Liver (tissue), 9 donors: Measurements from ENCODE around the gene SNX15. TPM values are rescaled to one million over a fixed set of nuclear protein-coding genes. Genes with fewer than 3 reads are reported as not detected.
A peak's percentile ranks its signal among the peaks of the same experiment; 100 is the strongest.

Experiments used
- DNase-seq: peaks from one replicate; pipeline ENCODE4 v3.0.0-alpha.2; 2017; ENCODE audit warnings: low spot score
- H3K27ac ChIP-seq, 2 donors: one replicate each; pipeline ENCODE4 v1.7.0; 2013; ENCODE audit warnings: inconsistent platforms in 2 of 2, low read length in 2 of 2, control low read depth in 1 of 2, low read depth in 1 of 2, mild to moderate bottlenecking in 1 of 2
- H3K27me3 ChIP-seq, 4 donors: one replicate each; pipeline versions ENCODE4 v1.6.1 to v1.7.0; 2013; ENCODE audit warnings: low read length in 3 of 4, inconsistent platforms in 1 of 4, mild to moderate bottlenecking in 1 of 4, moderate library complexity in 1 of 4; ENCODE audit not compliant: control insufficient read depth in 4 of 4, insufficient read depth in 4 of 4
- H3K36me3 ChIP-seq, 4 donors: one replicate each; pipeline versions ENCODE4 v1.6.1 to v1.7.0; 2013; ENCODE audit warnings: low read length in 3 of 4, mild to moderate bottlenecking in 3 of 4, low read depth in 1 of 4, moderate library complexity in 1 of 4; ENCODE audit not compliant: control insufficient read depth in 4 of 4, insufficient read depth in 3 of 4
- H3K4me1 ChIP-seq, 4 donors: one replicate each; pipeline versions ENCODE4 v1.6.1 to v1.7.0; 2013; ENCODE audit warnings: low read length in 3 of 4, mild to moderate bottlenecking in 3 of 4, moderate library complexity in 1 of 4; ENCODE audit not compliant: control insufficient read depth in 4 of 4, insufficient read depth in 4 of 4
- H3K4me3 ChIP-seq, 3 donors: one replicate each; pipeline versions ENCODE4 v1.6.1 to v1.7.0; 2013; ENCODE audit warnings: low read length in 3 of 3, control low read depth in 1 of 3, low read depth in 1 of 3, mild to moderate bottlenecking in 1 of 3
- H3K9ac ChIP-seq, 2 donors: one replicate each; pipeline ENCODE4 v1.7.0; 2013; ENCODE audit warnings: low read length in 2 of 2, mild to moderate bottlenecking in 2 of 2, moderate library complexity in 2 of 2, control low read depth in 1 of 2, low read depth in 1 of 2
- H3K9me3 ChIP-seq, 4 donors: one replicate each; pipeline versions ENCODE4 v1.6.1 to v1.7.0; 2013; ENCODE audit warnings: low read length in 3 of 4; ENCODE audit not compliant: control insufficient read depth in 4 of 4
- ATF3 ChIP-seq: IDR thresholded peaks from 2 replicates; pipeline ENCODE4 v1.6.1; 2016; ENCODE audit warnings: antibody characterized with exemption
- CTCF ChIP-seq: fragments of 150-350 bp; IDR thresholded peaks from 2 replicates; pipeline ENCODE4 v1.5.1; 2017; ENCODE audit warnings: improper control_type of control experiment, low read depth, low read length; ENCODE audit not compliant: missing input control
- EGR1 ChIP-seq, 2 donors: IDR thresholded peaks; 2 replicates each; pipeline ENCODE4 v1.6.1; 2016 to 2018; ENCODE audit warnings: antibody characterized with exemption in 2 of 2, low read depth in 2 of 2
- FOXA2 ChIP-seq: IDR thresholded peaks from 2 replicates; pipeline ENCODE4 v1.6.1; 2016; ENCODE audit warnings: antibody characterized with exemption
- HNF4A ChIP-seq, 2 donors: conservative IDR thresholded peaks; 2 replicates each; pipeline ENCODE4 v1.6.1; 2016; ENCODE audit warnings: antibody characterized with exemption in 2 of 2, mild to moderate bottlenecking in 2 of 2
- JUND ChIP-seq, 2 donors: IDR thresholded peaks; 2 replicates each; pipeline ENCODE4 v1.6.1; 2016; ENCODE audit warnings: antibody characterized with exemption in 2 of 2
- NR2F2 ChIP-seq: IDR thresholded peaks from 2 replicates; pipeline ENCODE4 v1.6.1; 2016; ENCODE audit warnings: antibody characterized with exemption
- RAD21 ChIP-seq, 2 donors: IDR thresholded peaks; 2 replicates each; pipeline ENCODE4 v1.6.1; 2016; ENCODE audit warnings: antibody characterized with exemption in 2 of 2, mild to moderate bottlenecking in 2 of 2
- REST ChIP-seq: IDR thresholded peaks from 2 replicates; pipeline ENCODE4 v1.6.1; 2016; ENCODE audit warnings: antibody characterized with exemption, mild to moderate bottlenecking
- SP1 ChIP-seq: IDR thresholded peaks from 2 replicates; pipeline ENCODE4 v1.6.1; 2018; ENCODE audit warnings: antibody characterized with exemption, mild to moderate bottlenecking
- TAF1 ChIP-seq: conservative IDR thresholded peaks from 2 replicates; pipeline ENCODE4 v1.6.1; 2016; ENCODE audit warnings: antibody characterized with exemption, mild to moderate bottlenecking
- YY1 ChIP-seq: IDR thresholded peaks from 2 replicates; pipeline ENCODE4 v1.6.1; 2016; ENCODE audit warnings: antibody characterized with exemption, mild to moderate bottlenecking
- WGBS: extraction: QIAGEN DNeasy Blood & Tissue Kit; methylation state at CpG from one replicate; pipeline ENCODE4 v1.1.7; 2013; 5-methylcytosine and 5-hydroxymethylcytosine counted together
- polyA plus RNA-seq, 2 donors: library from polyadenylated mRNA; stranded (reverse) in 1 of 2; unstranded in 1 of 2; fragments of 200-250 nt in 1 of 2; fragments of >200 nt in 1 of 2; fragmentation: Nextera tagmentation in 1 of 2; extraction: Ambion mirVana in 1 of 2; gene quantifications; one replicate each; pipeline versions ENCODE4 v1.2.1 to v1.2.3, GENCODE V29; 2013 to 2015
- total RNA-seq, 2 donors: library from RNA; depleted of rRNA; stranded (reverse); fragments of >200 nt; gene quantifications; one replicate each; pipeline ENCODE4 v1.2.3, GENCODE V29; 2014
- donor health status: healthy.
- donor health status: healthy.
- donor health status: healthy.
- donor health status: healthy.
- donor health status: healthy.

The SNX15 gene
- total and polyA plus RNA-seq, 4 donors = 4.5 to 7.2 (median 5.7) TPM

- Histone ChIP-seq H3K9ac (no peak overlapping the region), H3K36me3 (no peaks in the 10 kb centered on the region), H3K9me3 (no peaks in the 10 kb centered on the region), H3K4me3 (no peak overlapping the region), H3K27me3 (no peaks in the 10 kb centered on the region), H3K4me1 (peaks cover 0 to under 1% (median under 1%) of the 10 kb centered on the region in 4 donors), H3K27ac (no peak overlapping the region)
- 51% methylated on average over 3 of the region's 3 CpGs for WGBS
- peak; percentile 64 for DNase-seq
- TF ChIP-seq RAD21 (IDR thresholded peaks at IDR 0.05) = peak; percentile 70 to 86
- TF ChIP-seq ATF3 = no peak
- TF ChIP-seq CTCF = peak; percentile 77
Measured at GRCh38 chr11:65078151-65078550, 50.9 kb downstream of the SNX15 start.

- TF ChIP-seq REST (no peak), NR2F2 (no peak), ATF3 (no peak), RAD21 (IDR thresholded peaks at IDR 0.05) (no peak), SP1 (no peak), YY1 (no peak)
- Histone ChIP-seq H3K9ac (no peak overlapping the region), H3K27ac (no peak overlapping the region), H3K36me3 (no peaks in the 10 kb centered on the region), H3K4me3 (no peak overlapping the region), H3K27me3 (no peaks in the 10 kb centered on the region), H3K9me3 (no peaks in the 10 kb centered on the region), H3K4me1 (peaks cover 4 to 8% (median 6%) of the 10 kb centered on the region in 4 donors)
- 93% methylated on average over 9 of the region's 9 CpGs for WGBS
- no peak for DNase-seq
Measured at GRCh38 chr11:65078786-65079342, 51.6 kb downstream of the SNX15 start.

- peak overlapping the region in 1 of 2 donors; percentile 69 for H3K9ac ChIP-seq
- no peaks in the 10 kb centered on the region for H3K9me3 ChIP-seq
- H3K4me3 ChIP-seq = peak overlapping the region; percentile 75 to 96 (median 80)
- H3K27me3 ChIP-seq = no peaks in the 10 kb centered on the region
- peaks cover 3 to 26% (median 4%) of the 10 kb centered on the region in 4 donors for H3K36me3 ChIP-seq
- WGBS = 7% methylated on average over 13 of the region's 13 CpGs
- H3K4me1 ChIP-seq = peaks cover 10 to 23% (median 18%) of the 10 kb centered on the region in 4 donors
- no peak for DNase-seq
- no peak overlapping the region for H3K27ac ChIP-seq
- TF ChIP-seq CTCF (no peak), EGR1 (IDR thresholded peaks at IDR 0.05; ENCODE audit: low read depth in 2 of 2) (no peak), FOXA2 (no peak), JUND (IDR thresholded peaks at IDR 0.05) (no peak), HNF4A (conservative IDR thresholded peaks at IDR 0.05) (no peak), REST (no peak), TAF1 (no peak)
Measured at GRCh38 chr11:65083134-65083833, 56.0 kb downstream of the SNX15 start.
